Measurements from ENCODE around the gene PGM2. TPM values are rescaled to one million over a fixed set of nuclear protein-coding genes. Genes with fewer than 3 reads are reported as not detected.

PGM2 gene
- total and polyA plus RNA-seq, 4 donors = 4.0 to 11.9 (median 7.9) TPM

- Histone ChIP-seq H3K27me3 (ENCODE audit: control insufficient read depth in 4 of 4, insufficient read depth in 4 of 4, low read length in 3 of 4) (no peaks in the 10 kb centered on the region), H3K27ac (ENCODE audit: low read depth in 1 of 2, low read length in 2 of 2) (no peak overlapping the region), H3K9me3 (ENCODE audit: control insufficient read depth in 4 of 4, low read length in 3 of 4) (no peaks in the 10 kb centered on the region), H3K9ac (ENCODE audit: low read depth in 1 of 2, low read length in 2 of 2) (no peak overlapping the region), H3K36me3 (ENCODE audit: control insufficient read depth in 4 of 4, insufficient read depth in 3 of 4, low read depth in 1 of 4, low read length in 3 of 4) (peaks cover 6 to 50% (median 31%) of the 10 kb centered on the region in 4 donors), H3K4me1 (ENCODE audit: control insufficient read depth in 4 of 4, insufficient read depth in 4 of 4, low read length in 3 of 4) (peaks cover 0 to 4% (median 0%) of the 10 kb centered on the region in 4 donors), H3K4me3 (ENCODE audit: low read depth in 1 of 3, low read length in 3 of 3) (no peak overlapping the region)
- 88% methylated on average over 5 of the region's 5 CpGs for WGBS
- TF ChIP-seq REST (IDR thresholded peaks at IDR 0.05) (no peak), HNF4G (IDR thresholded peaks at IDR 0.05) (no peak), ZBTB33 (IDR thresholded peaks at IDR 0.05) (no peak), JUND (IDR thresholded peaks at IDR 0.05) (no peak), GABPA (IDR thresholded peaks at IDR 0.05 in 1 of 2, conservative IDR thresholded peaks at IDR 0.05 in 1 of 2) (no peak), RXRA (IDR thresholded peaks at IDR 0.05) (no peak), EGR1 (IDR thresholded peaks at IDR 0.05; ENCODE audit: low read depth in 2 of 2) (no peak), NR2F2 (IDR thresholded peaks at IDR 0.05) (no peak), CTCF (IDR thresholded peaks at IDR 0.05; ENCODE audit: low read depth, low read length, missing input control) (no peak)
- no peak for DNase-seq (ENCODE audit: low spot score)
Observed at GRCh38 chr4:37844204-37844603, 17.7 kb downstream of the PGM2 start.

- Histone ChIP-seq H3K9me3 (ENCODE audit: control insufficient read depth in 4 of 4, low read length in 3 of 4) (no peaks in the 10 kb centered on the region), H3K36me3 (ENCODE audit: control insufficient read depth in 4 of 4, insufficient read depth in 3 of 4, low read depth in 1 of 4, low read length in 3 of 4) (peaks cover 7 to 48% (median 25%) of the 10 kb centered on the region in 4 donors), H3K4me3 (ENCODE audit: low read depth in 1 of 3, low read length in 3 of 3) (no peak overlapping the region), H3K27ac (ENCODE audit: low read depth in 1 of 2, low read length in 2 of 2) (no peak overlapping the region), H3K27me3 (ENCODE audit: control insufficient read depth in 4 of 4, insufficient read depth in 4 of 4, low read length in 3 of 4) (no peaks in the 10 kb centered on the region), H3K9ac (ENCODE audit: low read depth in 1 of 2, low read length in 2 of 2) (no peak overlapping the region), H3K4me1 (ENCODE audit: control insufficient read depth in 4 of 4, insufficient read depth in 4 of 4, low read length in 3 of 4) (peaks cover 0 to 4% (median 0%) of the 10 kb centered on the region in 4 donors)
- 93% methylated on average over 4 of the region's 4 CpGs for WGBS
- TF ChIP-seq ZBTB33 (IDR thresholded peaks at IDR 0.05) = no peak
- TF ChIP-seq NR2F2 (IDR thresholded peaks at IDR 0.05) = no peak
- TF ChIP-seq FOXA2 (IDR thresholded peaks at IDR 0.05) = no peak
- TF ChIP-seq CTCF (IDR thresholded peaks at IDR 0.05; ENCODE audit: low read depth, low read length, missing input control) = no peak
- no peak for TF ChIP-seq EGR1 (IDR thresholded peaks at IDR 0.05; ENCODE audit: low read depth in 2 of 2)
- TF ChIP-seq HNF4G (IDR thresholded peaks at IDR 0.05) = no peak
- TF ChIP-seq ATF3 (IDR thresholded peaks at IDR 0.05) = no peak
- TF ChIP-seq RXRA (IDR thresholded peaks at IDR 0.05) = no peak
- TF ChIP-seq FOXA1 (IDR thresholded peaks at IDR 0.05) = no peak
- TF ChIP-seq HNF4A (conservative IDR thresholded peaks at IDR 0.05) = no peak
- no peak for DNase-seq (ENCODE audit: low spot score)
Observed at GRCh38 chr4:37845201-37845600, 18.7 kb downstream of the PGM2 start.

Measured in liver (tissue), 9 donors.